Choroid plexus epithelial cell (primary cell): ENCODE results near the gene CYB5B.
A peak's percentile ranks its signal among the peaks of the same experiment; 100 is the strongest.

Experiments
- DNase-seq: peaks from one replicate; pipeline ENCODE4 v3.0.0-alpha.2; 2010; ENCODE audit warnings: low read depth
- H3K4me3 ChIP-seq: 2 replicates; pipeline ENCODE4 v1.5.1; 2011; ENCODE audit warnings: low read depth, mild to moderate bottlenecking, control low read depth, low read length, moderate library complexity
- TF ChIP-seq, protein P1 (sequence below): conservative IDR thresholded peaks from 2 replicates; pipeline ENCODE4 v1.5.1; 2011; ENCODE audit warnings: low read depth, mild to moderate bottlenecking, control low read depth, inconsistent platforms, low read length, moderate library complexity

The CYB5B gene

DNA sequence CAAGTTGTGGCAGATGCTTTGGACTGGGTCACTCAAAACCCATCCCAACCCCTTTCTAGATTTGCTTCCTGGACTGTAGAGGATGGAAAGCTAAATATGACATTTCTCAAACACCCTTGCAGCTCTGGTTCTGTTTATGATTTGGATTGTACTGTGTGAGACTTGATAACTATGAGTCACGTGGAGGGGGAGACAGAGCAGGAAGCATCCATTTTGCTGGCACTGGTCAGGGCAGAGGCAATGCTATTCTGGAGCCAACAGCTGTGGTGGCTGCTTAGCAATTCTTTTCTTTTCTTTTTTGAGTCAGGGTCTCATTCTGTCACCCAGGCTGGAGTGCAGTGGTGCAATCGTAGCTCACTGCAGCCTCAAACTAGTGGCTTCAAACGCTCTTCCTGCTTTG lies 25.1 kb upstream of the CYB5B start:
- no peak overlapping the region for H3K4me3 ChIP-seq
- no peak for DNase-seq
- TF ChIP-seq, protein P1, sequence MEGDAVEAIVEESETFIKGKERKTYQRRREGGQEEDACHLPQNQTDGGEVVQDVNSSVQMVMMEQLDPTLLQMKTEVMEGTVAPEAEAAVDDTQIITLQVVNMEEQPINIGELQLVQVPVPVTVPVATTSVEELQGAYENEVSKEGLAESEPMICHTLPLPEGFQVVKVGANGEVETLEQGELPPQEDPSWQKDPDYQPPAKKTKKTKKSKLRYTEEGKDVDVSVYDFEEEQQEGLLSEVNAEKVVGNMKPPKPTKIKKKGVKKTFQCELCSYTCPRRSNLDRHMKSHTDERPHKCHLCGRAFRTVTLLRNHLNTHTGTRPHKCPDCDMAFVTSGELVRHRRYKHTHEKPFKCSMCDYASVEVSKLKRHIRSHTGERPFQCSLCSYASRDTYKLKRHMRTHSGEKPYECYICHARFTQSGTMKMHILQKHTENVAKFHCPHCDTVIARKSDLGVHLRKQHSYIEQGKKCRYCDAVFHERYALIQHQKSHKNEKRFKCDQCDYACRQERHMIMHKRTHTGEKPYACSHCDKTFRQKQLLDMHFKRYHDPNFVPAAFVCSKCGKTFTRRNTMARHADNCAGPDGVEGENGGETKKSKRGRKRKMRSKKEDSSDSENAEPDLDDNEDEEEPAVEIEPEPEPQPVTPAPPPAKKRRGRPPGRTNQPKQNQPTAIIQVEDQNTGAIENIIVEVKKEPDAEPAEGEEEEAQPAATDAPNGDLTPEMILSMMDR = no peak

GRCh38 chr16:69402439-69402838 lies 22.0 kb upstream of the CYB5B start:
- TF ChIP-seq, protein P1 = no peak
- no peak for DNase-seq

DNA sequence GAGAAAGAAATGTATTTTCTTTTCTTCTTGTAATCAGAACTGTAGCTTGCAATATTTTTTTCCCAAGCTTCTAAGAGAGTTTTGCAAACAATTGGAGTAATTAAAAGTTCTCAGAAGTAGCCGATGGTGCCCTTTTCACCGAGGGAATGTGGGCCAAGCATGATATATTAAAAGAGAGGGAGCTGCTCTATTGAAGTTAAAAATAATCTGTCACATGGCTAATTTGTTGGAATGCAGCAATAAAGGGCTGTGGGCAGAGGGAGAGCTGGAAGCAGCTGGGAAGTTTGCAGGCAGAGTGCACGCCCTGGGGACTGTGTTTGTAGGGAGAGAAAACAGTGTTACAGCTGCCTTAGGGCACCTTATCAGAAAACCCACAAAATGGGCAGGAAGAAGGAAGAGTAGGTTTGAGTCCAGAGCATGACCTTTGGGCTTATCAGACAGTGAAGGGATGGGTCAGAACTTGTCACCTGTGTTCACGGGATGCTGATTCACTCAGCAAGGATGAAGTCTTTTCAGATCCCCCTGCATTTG lies 20.1 kb upstream of the CYB5B start:
- H3K4me3 ChIP-seq = no peak overlapping the region
- TF ChIP-seq, protein P1 = no peak
- DNase-seq = peak; percentile 58

More at GRCh38 chr16:69402439-69402838, 22.0 kb upstream of the CYB5B start:
- H3K4me3 ChIP-seq = no peak overlapping the region

DNA sequence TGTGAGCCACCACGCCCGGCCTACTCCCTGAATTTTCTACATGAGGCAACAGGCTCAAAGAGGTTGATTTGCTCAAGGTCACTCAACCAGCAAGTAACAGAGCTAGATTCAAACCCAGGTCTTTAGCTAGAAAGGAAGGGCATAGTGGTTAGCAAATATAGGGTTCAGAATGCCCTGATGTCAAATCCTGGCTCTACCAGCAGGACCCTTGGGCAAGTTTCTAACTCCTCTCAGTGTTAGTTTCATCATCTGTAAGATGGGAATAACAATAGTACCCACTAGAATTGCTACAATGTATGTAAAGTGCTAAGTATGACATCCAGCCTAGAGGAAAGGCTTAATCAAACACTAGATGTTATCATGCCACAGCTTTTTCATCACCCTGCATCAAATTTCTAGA lies 19.1 kb upstream of the CYB5B start:
- no peak overlapping the region for H3K4me3 ChIP-seq
- TF ChIP-seq, protein P1 = no peak

DNA sequence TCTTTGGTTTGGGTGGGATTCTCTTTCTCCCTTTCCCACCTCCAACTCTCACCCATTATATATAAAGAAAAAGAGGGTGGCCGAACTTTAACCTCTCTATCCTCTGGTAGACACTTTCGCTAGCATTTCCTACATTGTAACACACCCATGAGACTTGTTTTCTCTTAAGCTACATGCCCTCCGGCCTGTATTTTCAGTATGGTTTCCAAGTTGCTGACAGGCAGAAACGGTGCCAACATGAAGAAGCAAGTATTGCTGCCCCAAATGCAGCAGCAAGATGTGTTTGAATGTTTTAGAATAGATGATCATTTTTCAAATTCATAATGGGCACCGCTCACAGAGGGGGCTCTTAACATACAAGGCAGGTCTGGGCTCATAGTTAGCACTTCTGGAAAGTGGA lies 18.7 kb upstream of the CYB5B start:
- no peak overlapping the region for H3K4me3 ChIP-seq
- no peak for DNase-seq
- TF ChIP-seq, protein P1 = no peak

More for the DNA sequence above, 19.1 kb upstream of the CYB5B start:
- no peak for DNase-seq

DNA sequence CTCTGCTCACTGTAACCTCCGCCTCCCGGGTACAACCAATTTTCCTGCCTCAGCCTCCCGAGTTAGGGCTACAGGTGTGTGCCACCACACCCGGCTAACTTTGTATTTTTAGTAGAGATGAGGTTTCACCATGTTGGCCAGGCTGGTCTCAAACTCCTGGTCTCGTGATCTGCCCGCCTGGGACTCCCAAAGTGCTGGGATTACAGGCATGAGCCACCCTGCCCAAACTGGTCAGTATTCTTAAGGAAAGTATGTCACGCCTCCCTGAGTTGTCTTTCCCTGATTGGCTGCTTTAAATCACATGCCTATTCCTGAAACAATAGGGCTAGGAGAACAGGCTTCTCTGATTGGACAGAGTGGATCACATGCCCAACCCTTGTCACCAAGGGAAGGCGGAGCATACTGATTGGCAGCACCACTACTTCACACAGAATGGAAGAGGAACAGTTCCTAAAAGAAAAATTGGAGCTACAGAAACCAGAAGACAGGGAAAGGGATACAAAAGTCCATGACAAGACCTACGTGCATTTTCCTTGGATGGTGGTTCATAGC lies 17.6 kb upstream of the CYB5B start:
- no peak overlapping the region for H3K4me3 ChIP-seq
- TF ChIP-seq, protein P1 = no peak
- no peak for DNase-seq

DNA sequence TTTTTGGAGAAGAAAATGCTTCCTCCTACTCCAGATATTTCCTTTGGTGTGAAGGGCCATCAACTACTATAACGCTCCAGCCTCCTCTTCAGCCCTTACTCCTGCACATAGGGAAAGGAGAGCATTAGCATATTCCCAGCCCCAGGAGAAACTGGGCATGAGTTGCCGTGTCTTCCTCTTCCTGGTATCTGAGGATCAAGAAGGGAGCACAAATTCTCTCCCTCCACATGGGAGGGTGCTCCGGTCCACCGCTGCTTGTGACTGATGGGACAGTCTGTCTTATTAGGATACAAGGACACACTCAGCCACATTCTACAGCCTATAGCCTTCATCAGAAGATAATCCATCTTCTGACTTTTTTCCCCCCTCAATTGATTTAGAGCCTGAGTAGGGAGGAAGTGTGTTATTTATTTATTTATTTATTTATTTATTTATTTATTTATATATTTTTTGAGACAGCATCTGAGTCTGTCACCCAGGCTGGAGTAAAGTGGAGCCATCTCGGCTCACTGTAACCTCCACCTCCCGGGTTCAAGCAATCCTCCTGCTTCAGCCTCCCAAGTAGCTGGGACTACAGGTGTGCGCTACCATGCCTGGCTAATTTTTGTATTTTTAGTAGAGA lies 16.6 kb upstream of the CYB5B start:
- TF ChIP-seq, protein P1 = no peak
- H3K4me3 ChIP-seq = no peak overlapping the region
- DNase-seq = no peak
